HL-60 (cell line): ENCODE results near the gene MUTYH.
"Not testable (repeated sequence)": the region's sequence is repeated elsewhere in the genome, so short reads cannot be mapped to it uniquely, and the experiment has no call there.

ENCODE experiments used
- GABPA ChIP-seq: IDR thresholded peaks from 2 replicates; pipeline ENCODE4 v1.6.1; 2012; ENCODE audit warnings: low read depth
- POLR2AphosphoS5 ChIP-seq: IDR thresholded peaks from 2 replicates; pipeline ENCODE4 v1.6.1; 2012; ENCODE audit warnings: low read depth
- TF ChIP-seq, protein P1 (sequence below): IDR thresholded peaks from one replicate; pipeline ENCODE4 v1.5.1; 2011; ENCODE audit warnings: low read length, control low read depth, inconsistent platforms; ENCODE audit not compliant: insufficient read depth
- TF ChIP-seq, protein P2 (sequence below): IDR thresholded peaks from 2 replicates; pipeline ENCODE4 v1.6.1; 2012; ENCODE audit warnings: low read depth; ENCODE audit not compliant: insufficient replicate concordance

DNA sequence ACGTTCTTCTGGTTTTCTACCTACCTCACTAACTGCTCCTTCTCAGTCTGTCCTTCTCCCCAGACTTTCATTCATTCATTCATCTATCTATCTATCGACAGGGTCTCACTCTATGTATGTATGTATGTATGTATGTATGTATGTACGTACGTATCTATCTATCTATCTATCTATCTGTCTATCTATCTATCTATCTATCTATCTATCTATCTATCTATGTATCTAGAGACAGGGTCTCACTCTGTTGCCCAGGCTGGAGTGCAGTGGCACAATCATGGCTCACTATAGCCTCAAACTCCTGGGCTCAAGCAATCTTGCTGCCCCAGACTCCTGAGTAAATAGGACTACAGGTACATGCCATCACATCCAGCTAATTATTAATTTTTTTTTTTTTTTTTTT is 44.0 kb upstream of the MUTYH start:
- TF ChIP-seq, protein P1, sequence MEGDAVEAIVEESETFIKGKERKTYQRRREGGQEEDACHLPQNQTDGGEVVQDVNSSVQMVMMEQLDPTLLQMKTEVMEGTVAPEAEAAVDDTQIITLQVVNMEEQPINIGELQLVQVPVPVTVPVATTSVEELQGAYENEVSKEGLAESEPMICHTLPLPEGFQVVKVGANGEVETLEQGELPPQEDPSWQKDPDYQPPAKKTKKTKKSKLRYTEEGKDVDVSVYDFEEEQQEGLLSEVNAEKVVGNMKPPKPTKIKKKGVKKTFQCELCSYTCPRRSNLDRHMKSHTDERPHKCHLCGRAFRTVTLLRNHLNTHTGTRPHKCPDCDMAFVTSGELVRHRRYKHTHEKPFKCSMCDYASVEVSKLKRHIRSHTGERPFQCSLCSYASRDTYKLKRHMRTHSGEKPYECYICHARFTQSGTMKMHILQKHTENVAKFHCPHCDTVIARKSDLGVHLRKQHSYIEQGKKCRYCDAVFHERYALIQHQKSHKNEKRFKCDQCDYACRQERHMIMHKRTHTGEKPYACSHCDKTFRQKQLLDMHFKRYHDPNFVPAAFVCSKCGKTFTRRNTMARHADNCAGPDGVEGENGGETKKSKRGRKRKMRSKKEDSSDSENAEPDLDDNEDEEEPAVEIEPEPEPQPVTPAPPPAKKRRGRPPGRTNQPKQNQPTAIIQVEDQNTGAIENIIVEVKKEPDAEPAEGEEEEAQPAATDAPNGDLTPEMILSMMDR: not testable (repeated sequence)
- TF ChIP-seq, protein P2, sequence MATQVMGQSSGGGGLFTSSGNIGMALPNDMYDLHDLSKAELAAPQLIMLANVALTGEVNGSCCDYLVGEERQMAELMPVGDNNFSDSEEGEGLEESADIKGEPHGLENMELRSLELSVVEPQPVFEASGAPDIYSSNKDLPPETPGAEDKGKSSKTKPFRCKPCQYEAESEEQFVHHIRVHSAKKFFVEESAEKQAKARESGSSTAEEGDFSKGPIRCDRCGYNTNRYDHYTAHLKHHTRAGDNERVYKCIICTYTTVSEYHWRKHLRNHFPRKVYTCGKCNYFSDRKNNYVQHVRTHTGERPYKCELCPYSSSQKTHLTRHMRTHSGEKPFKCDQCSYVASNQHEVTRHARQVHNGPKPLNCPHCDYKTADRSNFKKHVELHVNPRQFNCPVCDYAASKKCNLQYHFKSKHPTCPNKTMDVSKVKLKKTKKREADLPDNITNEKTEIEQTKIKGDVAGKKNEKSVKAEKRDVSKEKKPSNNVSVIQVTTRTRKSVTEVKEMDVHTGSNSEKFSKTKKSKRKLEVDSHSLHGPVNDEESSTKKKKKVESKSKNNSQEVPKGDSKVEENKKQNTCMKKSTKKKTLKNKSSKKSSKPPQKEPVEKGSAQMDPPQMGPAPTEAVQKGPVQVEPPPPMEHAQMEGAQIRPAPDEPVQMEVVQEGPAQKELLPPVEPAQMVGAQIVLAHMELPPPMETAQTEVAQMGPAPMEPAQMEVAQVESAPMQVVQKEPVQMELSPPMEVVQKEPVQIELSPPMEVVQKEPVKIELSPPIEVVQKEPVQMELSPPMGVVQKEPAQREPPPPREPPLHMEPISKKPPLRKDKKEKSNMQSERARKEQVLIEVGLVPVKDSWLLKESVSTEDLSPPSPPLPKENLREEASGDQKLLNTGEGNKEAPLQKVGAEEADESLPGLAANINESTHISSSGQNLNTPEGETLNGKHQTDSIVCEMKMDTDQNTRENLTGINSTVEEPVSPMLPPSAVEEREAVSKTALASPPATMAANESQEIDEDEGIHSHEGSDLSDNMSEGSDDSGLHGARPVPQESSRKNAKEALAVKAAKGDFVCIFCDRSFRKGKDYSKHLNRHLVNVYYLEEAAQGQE: not testable (repeated sequence)
- not testable (repeated sequence) for TF ChIP-seq POLR2AphosphoS5, GABPA
